Measurements from ENCODE around the gene ERGIC2.

GRCh38 chr12:29354954-29355353, 26.0 kb downstream of the ERGIC2 start:
- TF ChIP-seq ZNF436 (CRISPR knock-in tag; IDR thresholded peaks at IDR 0.05) (no peak), ADNP (tag; IDR thresholded peaks at IDR 0.05) (no peak), CTCF (IDR thresholded peaks at IDR 0.05 in 2 of 3, conservative IDR thresholded peaks at IDR 0.05 in 1 of 3; ENCODE audit: insufficient read depth in 2 of 3, low read depth in 1 of 3, low read length in 3 of 3) (no peak), FOS (IDR thresholded peaks at IDR 0.05; ENCODE audit: extremely low read depth, insufficient read length) (no peak), RAD21 (CRISPR knock-in tag; conservative IDR thresholded peaks at IDR 0.05 in 1 of 2, IDR thresholded peaks at IDR 0.05 in 1 of 2) (no peak), EGR1 (conservative IDR thresholded peaks at IDR 0.05) (no peak), EZH2 (IDR thresholded peaks at IDR 0.05; ENCODE audit: borderline replicate concordance, low read depth, low read length) (no peak), ZBED1 (IDR thresholded peaks at IDR 0.05) (no peak), SIN3A (IDR thresholded peaks at IDR 0.05; ENCODE audit: borderline replicate concordance in 2 of 2, control insufficient read depth in 1 of 2, low read depth in 2 of 2, low read length in 2 of 2) (no peak), JUN (IDR thresholded peaks at IDR 0.05; ENCODE audit: borderline replicate concordance, low read depth, low read length) (no peak), JUN (CRISPR knock-in tag; IDR thresholded peaks at IDR 0.05; ENCODE audit: borderline replicate concordance) (no peak)
